ENCODE measurements around the gene THRB.
"Not testable (repeated sequence)": the region's sequence is repeated elsewhere in the genome, so short reads cannot be mapped to it uniquely, and the experiment has no call there.

THRB gene

DNA sequence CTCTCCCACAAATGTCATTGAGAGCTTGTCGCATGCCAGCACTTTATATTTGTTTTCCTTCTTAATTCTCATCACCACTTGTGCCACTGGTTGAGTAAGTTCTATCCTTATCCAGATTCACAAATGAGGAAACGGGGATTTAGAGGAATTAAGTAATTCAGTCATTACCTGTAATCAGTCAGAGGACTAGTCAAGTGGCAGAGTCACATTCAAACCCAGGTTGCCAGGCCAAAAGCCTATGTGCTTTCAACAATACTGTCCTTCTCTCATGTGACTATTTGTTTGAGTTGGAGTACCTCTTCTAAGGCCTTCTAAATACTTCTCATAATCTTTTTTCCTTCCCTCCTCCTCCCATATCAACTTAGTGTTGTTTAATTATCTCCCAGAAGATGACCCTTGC lies 76.9 kb downstream of the THRB start:
- H3K9me3 ChIP-seq (ENCODE audit: low read length): no peaks in the 10 kb centered on the region
- no peaks in the 10 kb centered on the region for H3K4me1 ChIP-seq (ENCODE audit: insufficient read depth, low read length)
- H2AFZ ChIP-seq (ENCODE audit: low read depth, low read length): no peak overlapping the region
- H3K27me3 ChIP-seq (ENCODE audit: insufficient read depth, low read length): no peaks in the 10 kb centered on the region
- H3K4me3 ChIP-seq (ENCODE audit: low read length): no peak overlapping the region
- no peaks in the 10 kb centered on the region for H3K36me3 ChIP-seq (ENCODE audit: insufficient read depth, low read length)

GRCh38 chr3:24416224-24416623 lies 78.4 kb downstream of the THRB start:
- Histone ChIP-seq H3K4me1 (ENCODE audit: insufficient read depth, low read length) (peaks cover 1% of the 10 kb centered on the region), H2AFZ (ENCODE audit: low read depth, low read length) (no peak overlapping the region), H3K4me3 (ENCODE audit: low read length) (no peak overlapping the region), H3K27me3 (ENCODE audit: insufficient read depth, low read length) (no peaks in the 10 kb centered on the region), H3K36me3 (ENCODE audit: insufficient read depth, low read length) (no peaks in the 10 kb centered on the region), H3K9me3 (ENCODE audit: low read length) (no peaks in the 10 kb centered on the region)

DNA sequence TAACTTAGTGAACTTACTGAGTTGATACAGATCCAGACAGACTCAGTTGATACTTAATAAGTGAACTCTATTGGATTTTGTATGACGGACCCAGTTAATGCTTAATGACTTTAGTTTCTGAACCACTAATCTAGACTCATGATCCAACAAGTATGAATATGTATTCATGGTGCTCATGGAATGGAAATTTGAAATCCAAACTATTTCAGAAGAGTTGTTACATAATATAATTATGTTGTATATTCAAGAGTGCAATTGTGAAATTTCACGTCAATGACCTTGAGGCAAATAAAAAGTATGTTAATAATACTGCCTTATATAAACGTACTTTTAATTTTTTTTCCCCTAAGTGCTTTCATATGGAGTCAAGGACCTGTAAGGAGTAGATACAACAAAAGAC lies 78.8 kb downstream of the THRB start:
- Histone ChIP-seq H3K9me3 (ENCODE audit: low read length) (no peaks in the 10 kb centered on the region), H3K4me1 (ENCODE audit: insufficient read depth, low read length) (peaks cover 5% of the 10 kb centered on the region), H2AFZ (ENCODE audit: low read depth, low read length) (no peak overlapping the region)

DNA sequence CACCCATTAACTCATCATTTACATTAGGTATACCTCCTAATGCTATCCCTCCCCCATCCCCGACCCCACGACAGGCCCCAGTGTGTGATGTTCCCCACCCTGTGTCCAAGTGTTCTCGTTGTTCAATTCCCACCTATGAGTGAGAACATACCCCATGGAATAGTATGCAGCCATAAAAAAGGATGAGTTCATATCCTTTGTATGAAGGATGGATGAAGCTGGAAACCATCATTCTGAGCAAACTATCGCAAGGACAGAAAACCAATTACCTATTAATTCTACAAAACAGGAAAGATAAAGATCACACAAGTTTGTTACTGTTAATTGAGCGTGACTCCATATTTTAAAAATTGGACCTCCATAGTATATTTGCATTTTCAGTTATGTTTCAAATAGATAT lies 81.0 kb downstream of the THRB start:
- not testable (repeated sequence) for H3K27me3 ChIP-seq (ENCODE audit: insufficient read depth, low read length); H3K36me3 ChIP-seq (ENCODE audit: insufficient read depth, low read length); H3K9me3 ChIP-seq (ENCODE audit: low read length); H2AFZ ChIP-seq (ENCODE audit: low read depth, low read length); H3K4me3 ChIP-seq (ENCODE audit: low read length)
- H3K4me1 ChIP-seq (ENCODE audit: insufficient read depth, low read length): peaks cover 12% of the 10 kb centered on the region

More for the DNA sequence above, 78.8 kb downstream of the THRB start:
- no peaks in the 10 kb centered on the region for H3K27me3 ChIP-seq (ENCODE audit: insufficient read depth, low read length)
- H3K4me3 ChIP-seq (ENCODE audit: low read length): no peak overlapping the region
- H3K36me3 ChIP-seq (ENCODE audit: insufficient read depth, low read length): no peaks in the 10 kb centered on the region

GRCh38 chr3:24410860-24411259 lies 83.8 kb downstream of the THRB start:
- Histone ChIP-seq H3K4me3 (ENCODE audit: low read length) (no peak overlapping the region), H3K27me3 (ENCODE audit: insufficient read depth, low read length) (no peaks in the 10 kb centered on the region), H3K9me3 (ENCODE audit: low read length) (no peaks in the 10 kb centered on the region), H2AFZ (ENCODE audit: low read depth, low read length) (no peak overlapping the region), H3K36me3 (ENCODE audit: insufficient read depth, low read length) (no peaks in the 10 kb centered on the region), H3K4me1 (ENCODE audit: insufficient read depth, low read length) (peaks cover 12% of the 10 kb centered on the region)

DNA sequence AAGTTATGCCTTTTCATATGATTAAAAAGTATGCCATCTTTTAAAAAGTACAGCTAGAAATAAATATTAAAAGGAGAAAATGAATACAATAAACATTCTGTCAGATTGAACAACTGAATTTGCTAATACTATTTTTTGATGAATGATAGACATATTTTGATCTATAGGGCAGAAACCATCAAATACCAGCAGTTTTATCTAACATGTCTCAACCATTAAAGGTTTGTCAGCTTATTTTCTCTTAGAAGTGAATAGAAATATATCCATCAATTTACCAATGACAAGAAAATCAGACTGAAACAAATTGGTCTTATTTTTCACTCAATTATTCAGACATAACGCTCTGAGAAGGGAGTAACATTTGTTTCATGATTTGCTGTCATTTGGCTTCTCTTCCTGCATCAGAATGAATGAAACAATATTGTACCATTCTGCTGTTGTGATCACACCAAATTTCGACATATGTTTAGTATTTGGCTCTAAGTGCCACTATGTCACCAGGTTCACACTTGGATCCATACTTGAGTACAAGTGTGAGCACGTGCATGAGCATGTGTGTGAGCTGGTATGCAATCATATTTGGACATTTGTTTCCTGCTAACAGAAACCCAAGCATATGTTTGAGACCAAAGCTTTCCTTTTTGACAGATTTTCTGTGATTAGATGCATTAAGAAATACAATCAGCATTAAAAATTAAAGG lies 86.5 kb downstream of the THRB start:
- Histone ChIP-seq H3K4me3 (ENCODE audit: low read length) (no peak overlapping the region), H3K27me3 (ENCODE audit: insufficient read depth, low read length) (no peaks in the 10 kb centered on the region), H2AFZ (ENCODE audit: low read depth, low read length) (no peak overlapping the region), H3K4me1 (ENCODE audit: insufficient read depth, low read length) (peaks cover 12% of the 10 kb centered on the region), H3K36me3 (ENCODE audit: insufficient read depth, low read length) (no peaks in the 10 kb centered on the region), H3K9me3 (ENCODE audit: low read length) (no peaks in the 10 kb centered on the region)

DNA sequence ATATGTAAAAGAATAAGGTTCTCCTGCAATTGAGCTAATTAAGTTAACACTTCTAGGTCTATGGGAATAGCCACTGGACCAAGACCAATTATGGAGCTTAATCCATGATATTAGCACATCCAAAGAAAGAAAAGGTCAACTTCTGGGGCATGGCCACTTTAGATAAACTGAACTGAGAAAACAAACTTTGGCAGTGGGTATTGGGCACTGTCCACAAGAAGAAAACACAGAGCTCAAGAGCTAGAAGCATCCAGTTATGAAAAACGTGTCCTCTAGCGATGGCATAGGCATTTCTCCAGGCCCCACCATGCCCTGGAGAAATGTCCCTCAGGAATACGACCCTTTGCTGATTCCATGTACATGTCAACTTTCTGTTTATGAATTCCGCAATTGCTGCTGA lies 87.8 kb downstream of the THRB start:
- H3K9me3 ChIP-seq (ENCODE audit: low read length): no peaks in the 10 kb centered on the region
- peaks cover 12% of the 10 kb centered on the region for H3K4me1 ChIP-seq (ENCODE audit: insufficient read depth, low read length)
- H3K4me3 ChIP-seq (ENCODE audit: low read length): no peak overlapping the region
- H3K27me3 ChIP-seq (ENCODE audit: insufficient read depth, low read length): no peaks in the 10 kb centered on the region
- no peaks in the 10 kb centered on the region for H3K36me3 ChIP-seq (ENCODE audit: insufficient read depth, low read length)
- no peak overlapping the region for H2AFZ ChIP-seq (ENCODE audit: low read depth, low read length)

- Histone ChIP-seq H3K27me3 (ENCODE audit: insufficient read depth, low read length) (no peaks in the 10 kb centered on the region), H3K4me3 (ENCODE audit: low read length) (no peak overlapping the region), H2AFZ (ENCODE audit: low read depth, low read length) (no peak overlapping the region), H3K36me3 (ENCODE audit: insufficient read depth, low read length) (no peaks in the 10 kb centered on the region), H3K4me1 (ENCODE audit: insufficient read depth, low read length) (peaks cover under 1% of the 10 kb centered on the region), H3K9me3 (ENCODE audit: low read length) (no peaks in the 10 kb centered on the region)
These were observed 89.6 kb downstream of the THRB start for GRCh38 chr3:24405057-24405456.

DNA sequence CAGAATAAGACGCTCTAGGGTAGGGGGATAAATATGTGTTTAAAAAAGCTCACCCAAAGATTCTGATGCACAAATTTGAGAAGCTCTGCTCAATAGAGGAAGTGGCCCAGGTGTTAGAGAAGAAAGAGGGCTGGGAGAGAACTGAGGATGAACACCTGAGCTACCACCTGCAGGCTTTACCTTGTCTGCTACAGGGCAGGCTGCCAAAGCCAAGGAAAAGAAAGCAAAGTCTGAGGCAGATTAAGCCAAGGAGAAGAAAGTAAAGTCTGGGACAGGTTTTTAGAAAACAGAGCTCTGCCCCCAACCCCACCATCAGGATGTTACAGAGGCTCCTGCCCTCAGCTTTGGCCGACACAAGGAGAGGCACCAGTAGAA lies 92.9 kb downstream of the THRB start:
- no peak overlapping the region for H3K4me3 ChIP-seq (ENCODE audit: low read length)
- H3K9me3 ChIP-seq (ENCODE audit: low read length): no peaks in the 10 kb centered on the region
- H3K4me1 ChIP-seq (ENCODE audit: insufficient read depth, low read length): no peaks in the 10 kb centered on the region
- H2AFZ ChIP-seq (ENCODE audit: low read depth, low read length): no peak overlapping the region
- no peaks in the 10 kb centered on the region for H3K27me3 ChIP-seq (ENCODE audit: insufficient read depth, low read length)
- no peaks in the 10 kb centered on the region for H3K36me3 ChIP-seq (ENCODE audit: insufficient read depth, low read length)

DNA sequence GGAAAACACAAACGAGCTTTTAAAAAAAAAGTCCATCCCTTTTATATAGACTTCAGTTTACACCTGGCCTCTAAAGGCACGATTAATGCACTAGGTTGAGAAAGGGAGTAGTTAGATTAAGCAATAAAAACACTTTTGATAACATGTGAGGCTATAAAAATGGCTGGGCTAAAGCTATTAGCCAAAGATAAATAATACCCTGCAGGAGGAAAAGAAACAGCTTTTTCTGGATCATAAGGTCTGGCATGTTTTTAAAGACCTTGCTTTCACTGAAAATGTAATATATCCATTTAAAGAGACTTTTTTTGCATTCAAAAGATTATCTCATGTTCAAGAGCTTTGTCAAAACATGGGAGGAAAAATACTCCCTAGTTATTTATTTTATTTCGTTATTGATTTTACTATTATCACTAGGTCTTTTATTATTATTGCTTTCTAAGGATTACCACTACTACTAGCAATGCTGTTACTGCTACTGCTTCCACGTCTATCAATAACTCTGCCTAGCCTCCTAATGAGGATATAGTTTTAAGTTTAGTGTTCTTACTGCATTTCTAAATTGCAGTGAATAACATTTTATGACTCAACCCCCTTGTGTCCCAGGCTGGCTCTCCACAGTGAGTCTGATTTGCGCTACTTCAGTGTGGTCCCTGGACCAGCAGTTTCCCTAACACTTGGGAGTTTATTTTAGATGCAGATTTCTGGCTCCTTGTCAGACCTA lies 93.4 kb downstream of the THRB start:
- Histone ChIP-seq H3K36me3 (ENCODE audit: insufficient read depth, low read length) (no peaks in the 10 kb centered on the region), H3K27me3 (ENCODE audit: insufficient read depth, low read length) (no peaks in the 10 kb centered on the region), H3K4me3 (ENCODE audit: low read length) (no peak overlapping the region), H3K9me3 (ENCODE audit: low read length) (no peaks in the 10 kb centered on the region), H3K4me1 (ENCODE audit: insufficient read depth, low read length) (no peaks in the 10 kb centered on the region), H2AFZ (ENCODE audit: low read depth, low read length) (no peak overlapping the region)

- H3K4me1 ChIP-seq (ENCODE audit: insufficient read depth, low read length): no peaks in the 10 kb centered on the region
- H2AFZ ChIP-seq (ENCODE audit: low read depth, low read length): no peak overlapping the region
- no peaks in the 10 kb centered on the region for H3K36me3 ChIP-seq (ENCODE audit: insufficient read depth, low read length)
- no peaks in the 10 kb centered on the region for H3K27me3 ChIP-seq (ENCODE audit: insufficient read depth, low read length)
- H3K4me3 ChIP-seq (ENCODE audit: low read length): no peak overlapping the region
- H3K9me3 ChIP-seq (ENCODE audit: low read length): no peaks in the 10 kb centered on the region
These were observed 94.2 kb downstream of the THRB start for GRCh38 chr3:24400450-24400849.

GRCh38 chr3:24400015-24400414 lies 94.6 kb downstream of the THRB start:
- Histone ChIP-seq H3K9me3 (ENCODE audit: low read length) (no peaks in the 10 kb centered on the region), H2AFZ (ENCODE audit: low read depth, low read length) (no peak overlapping the region), H3K27me3 (ENCODE audit: insufficient read depth, low read length) (no peaks in the 10 kb centered on the region), H3K4me1 (ENCODE audit: insufficient read depth, low read length) (no peaks in the 10 kb centered on the region), H3K4me3 (ENCODE audit: low read length) (no peak overlapping the region), H3K36me3 (ENCODE audit: insufficient read depth, low read length) (no peaks in the 10 kb centered on the region)

- no peak overlapping the region for H2AFZ ChIP-seq (ENCODE audit: low read depth, low read length)
- no peaks in the 10 kb centered on the region for H3K4me1 ChIP-seq (ENCODE audit: insufficient read depth, low read length)
- H3K4me3 ChIP-seq (ENCODE audit: low read length): no peak overlapping the region
- H3K36me3 ChIP-seq (ENCODE audit: insufficient read depth, low read length): no peaks in the 10 kb centered on the region
- H3K9me3 ChIP-seq (ENCODE audit: low read length): no peaks in the 10 kb centered on the region
- H3K27me3 ChIP-seq (ENCODE audit: insufficient read depth, low read length): no peaks in the 10 kb centered on the region
These were observed 95.0 kb downstream of the THRB start for GRCh38 chr3:24399614-24400013.

DNA sequence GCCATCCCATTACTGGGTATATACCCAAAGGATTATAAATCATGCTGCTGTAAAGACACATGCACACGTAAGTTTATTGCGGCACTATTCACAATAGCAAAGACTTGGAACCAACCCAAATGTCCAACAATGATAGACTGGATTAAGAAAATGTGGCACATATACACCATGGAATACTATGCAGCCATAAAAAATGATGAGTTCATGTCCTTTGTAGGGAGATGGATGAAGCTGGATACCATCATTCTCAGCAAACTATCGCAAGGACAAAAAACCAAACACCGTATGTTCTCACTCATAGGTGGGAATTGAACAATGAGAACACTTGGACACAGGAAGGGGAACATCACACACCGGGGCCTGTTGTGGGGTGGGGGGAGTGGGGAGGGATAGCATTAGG lies 95.9 kb downstream of the THRB start:
- not testable (repeated sequence) for H3K4me3 ChIP-seq (ENCODE audit: low read length); H3K27me3 ChIP-seq (ENCODE audit: insufficient read depth, low read length); H3K9me3 ChIP-seq (ENCODE audit: low read length); H2AFZ ChIP-seq (ENCODE audit: low read depth, low read length); H3K4me1 ChIP-seq (ENCODE audit: insufficient read depth, low read length); H3K36me3 ChIP-seq (ENCODE audit: insufficient read depth, low read length)

Measured in neuron (in vitro differentiated cells).